ENCODE data around the gene PFDN6. TPM values are rescaled to one million over a fixed set of nuclear protein-coding genes. Genes with fewer than 3 reads are reported as not detected.

Gene PFDN6
- total RNA-seq, 1 donor from 2014 or later, result 69.7 TPM

DNA sequence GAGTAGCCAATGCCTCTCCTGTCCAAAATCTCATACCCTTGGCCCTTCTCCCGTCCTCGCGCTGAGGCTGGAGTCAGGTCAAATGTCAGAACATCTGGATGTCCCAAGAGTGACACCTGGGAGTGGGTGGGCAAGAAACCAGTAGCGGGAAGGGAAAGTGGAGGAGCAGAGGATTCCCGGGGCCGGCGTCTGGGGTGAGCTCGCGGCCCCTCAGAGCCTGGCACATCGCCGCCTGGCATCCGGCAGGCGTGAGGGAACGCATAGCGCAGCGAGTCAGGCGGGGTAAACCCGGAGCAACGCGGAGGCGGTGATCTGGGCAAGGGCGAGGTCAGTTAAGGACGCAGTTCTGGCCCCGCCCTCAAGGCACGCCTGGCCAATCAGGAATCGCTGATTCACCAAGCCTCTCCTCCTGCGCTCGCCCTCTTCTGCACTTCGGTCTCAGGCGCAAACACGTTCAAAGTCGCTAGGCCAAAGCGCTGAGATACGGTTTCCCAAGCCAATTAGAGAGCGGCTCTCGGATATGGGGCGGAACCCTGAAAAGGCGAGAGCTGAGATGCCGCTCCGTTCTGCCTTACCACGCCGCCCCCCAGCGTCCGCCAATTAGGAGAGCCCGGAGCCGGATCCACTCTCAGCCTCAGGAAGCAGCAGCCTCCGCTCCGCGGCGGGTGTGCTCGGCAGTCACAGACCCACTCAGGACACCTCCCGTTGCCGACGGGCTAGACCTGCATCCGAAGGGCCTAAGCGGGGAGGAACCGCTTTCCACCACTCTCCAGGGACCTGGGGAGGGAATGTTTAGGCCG, 40.3 kb upstream of the PFDN6 start:
- H3K4me1 Mint-ChIP-seq (ENCODE audit: low read depth, unreplicated experiment), result peaks cover 18% of the 10 kb centered on the region
- TF ChIP-seq, protein P1, sequence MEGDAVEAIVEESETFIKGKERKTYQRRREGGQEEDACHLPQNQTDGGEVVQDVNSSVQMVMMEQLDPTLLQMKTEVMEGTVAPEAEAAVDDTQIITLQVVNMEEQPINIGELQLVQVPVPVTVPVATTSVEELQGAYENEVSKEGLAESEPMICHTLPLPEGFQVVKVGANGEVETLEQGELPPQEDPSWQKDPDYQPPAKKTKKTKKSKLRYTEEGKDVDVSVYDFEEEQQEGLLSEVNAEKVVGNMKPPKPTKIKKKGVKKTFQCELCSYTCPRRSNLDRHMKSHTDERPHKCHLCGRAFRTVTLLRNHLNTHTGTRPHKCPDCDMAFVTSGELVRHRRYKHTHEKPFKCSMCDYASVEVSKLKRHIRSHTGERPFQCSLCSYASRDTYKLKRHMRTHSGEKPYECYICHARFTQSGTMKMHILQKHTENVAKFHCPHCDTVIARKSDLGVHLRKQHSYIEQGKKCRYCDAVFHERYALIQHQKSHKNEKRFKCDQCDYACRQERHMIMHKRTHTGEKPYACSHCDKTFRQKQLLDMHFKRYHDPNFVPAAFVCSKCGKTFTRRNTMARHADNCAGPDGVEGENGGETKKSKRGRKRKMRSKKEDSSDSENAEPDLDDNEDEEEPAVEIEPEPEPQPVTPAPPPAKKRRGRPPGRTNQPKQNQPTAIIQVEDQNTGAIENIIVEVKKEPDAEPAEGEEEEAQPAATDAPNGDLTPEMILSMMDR (IDR thresholded peaks at IDR 0.05; ENCODE audit: partially characterized antibody, unreplicated experiment), result no peak
- H3K4me3 Mint-ChIP-seq (ENCODE audit: unreplicated experiment), result peak overlapping the region; percentile 97
- H3K9me3 Mint-ChIP-seq (ENCODE audit: unreplicated experiment), result peaks cover 3% of the 10 kb centered on the region
- H3K36me3 Mint-ChIP-seq (ENCODE audit: unreplicated experiment), result no peaks in the 10 kb centered on the region
- H3K27me3 Mint-ChIP-seq (ENCODE audit: unreplicated experiment), result peaks cover 8% of the 10 kb centered on the region
- DNase-seq, result peak; percentile 96
- H3K27ac Mint-ChIP-seq (ENCODE audit: unreplicated experiment), result peak overlapping the region; percentile 84

DNA sequence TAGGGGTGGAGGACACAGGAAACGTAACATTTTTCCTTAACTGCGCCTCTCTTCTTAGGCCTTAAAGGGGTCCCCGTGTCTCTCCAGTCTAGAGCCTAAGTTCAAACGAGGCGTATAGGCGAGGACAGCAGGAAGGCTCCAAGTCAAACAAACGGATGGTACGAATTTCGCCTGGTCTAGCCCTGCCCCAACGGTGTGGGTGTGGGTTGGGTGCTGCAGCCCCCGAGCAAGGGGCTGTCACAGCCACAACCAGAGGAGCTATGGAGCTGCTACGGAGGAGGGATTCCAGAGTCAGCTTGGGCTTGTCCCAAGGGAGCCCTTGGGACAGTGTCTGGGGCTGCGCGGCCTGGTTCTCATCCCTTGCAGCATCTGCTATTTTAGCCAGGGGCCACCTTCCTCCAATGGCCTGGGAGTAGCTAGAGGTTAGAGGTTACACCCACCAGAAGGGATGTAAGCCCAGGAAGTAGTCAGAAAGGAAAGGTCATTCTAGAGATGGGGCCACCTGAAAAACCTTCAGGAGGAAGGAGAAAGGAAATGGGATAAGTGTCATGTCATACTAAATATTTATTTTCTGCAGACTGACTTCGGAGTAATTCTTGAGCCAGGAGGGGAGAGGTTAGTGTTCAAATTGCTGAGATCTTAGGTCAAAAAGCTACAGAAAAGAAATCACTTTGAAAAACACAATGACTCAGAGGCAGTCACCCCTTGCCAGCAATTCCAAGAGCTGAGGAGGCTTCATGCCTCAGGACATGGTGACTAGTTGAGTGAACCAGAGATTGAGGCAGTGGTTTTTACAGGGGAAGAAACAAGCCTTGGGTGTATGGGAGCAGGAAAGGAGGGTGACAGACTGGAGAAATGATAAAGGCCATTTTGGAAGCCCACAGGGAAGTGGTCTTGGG, 39.4 kb upstream of the PFDN6 start:
- TF ChIP-seq, protein P1 (IDR thresholded peaks at IDR 0.05; ENCODE audit: partially characterized antibody, unreplicated experiment), result no peak
- no peaks in the 10 kb centered on the region for H3K36me3 Mint-ChIP-seq (ENCODE audit: unreplicated experiment)
- peak overlapping the region; percentile 84 for H3K27ac Mint-ChIP-seq (ENCODE audit: unreplicated experiment)
- DNase-seq, result peak; percentile 65
- peaks cover 3% of the 10 kb centered on the region for H3K9me3 Mint-ChIP-seq (ENCODE audit: unreplicated experiment)
- peak overlapping the region; percentile 97 for H3K4me3 Mint-ChIP-seq (ENCODE audit: unreplicated experiment)
- peaks cover 18% of the 10 kb centered on the region for H3K4me1 Mint-ChIP-seq (ENCODE audit: low read depth, unreplicated experiment)
- peaks cover 8% of the 10 kb centered on the region for H3K27me3 Mint-ChIP-seq (ENCODE audit: unreplicated experiment)

DNA sequence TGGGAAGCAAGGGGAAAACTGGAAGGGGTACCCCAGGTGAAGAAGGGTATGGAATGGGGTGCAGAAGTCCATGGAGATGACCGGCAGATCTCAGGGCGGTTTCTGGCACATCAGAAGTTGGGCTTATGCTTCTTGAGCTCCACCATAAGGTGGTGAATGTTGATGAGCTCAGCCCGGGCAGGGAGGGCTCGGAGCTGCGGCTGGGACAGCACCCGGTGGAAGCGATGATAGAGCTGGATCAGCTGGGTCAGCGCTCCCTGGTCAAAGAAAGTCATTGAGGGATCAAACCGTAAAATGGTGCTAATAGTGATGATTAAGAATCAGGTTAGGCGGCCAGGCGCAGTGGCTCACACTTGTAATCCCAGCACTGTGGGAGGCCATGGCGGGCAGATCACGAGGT, 38.7 kb upstream of the PFDN6 start:
- no peak for DNase-seq
- H3K9me3 Mint-ChIP-seq (ENCODE audit: unreplicated experiment), result peaks cover 3% of the 10 kb centered on the region
- peak overlapping the region; percentile 84 for H3K27ac Mint-ChIP-seq (ENCODE audit: unreplicated experiment)
- peaks cover 8% of the 10 kb centered on the region for H3K27me3 Mint-ChIP-seq (ENCODE audit: unreplicated experiment)
- TF ChIP-seq, protein P1 (IDR thresholded peaks at IDR 0.05; ENCODE audit: partially characterized antibody, unreplicated experiment), result no peak
- peaks cover 18% of the 10 kb centered on the region for H3K4me1 Mint-ChIP-seq (ENCODE audit: low read depth, unreplicated experiment)
- no peaks in the 10 kb centered on the region for H3K36me3 Mint-ChIP-seq (ENCODE audit: unreplicated experiment)
- H3K4me3 Mint-ChIP-seq (ENCODE audit: unreplicated experiment), result peak overlapping the region; percentile 97

DNA sequence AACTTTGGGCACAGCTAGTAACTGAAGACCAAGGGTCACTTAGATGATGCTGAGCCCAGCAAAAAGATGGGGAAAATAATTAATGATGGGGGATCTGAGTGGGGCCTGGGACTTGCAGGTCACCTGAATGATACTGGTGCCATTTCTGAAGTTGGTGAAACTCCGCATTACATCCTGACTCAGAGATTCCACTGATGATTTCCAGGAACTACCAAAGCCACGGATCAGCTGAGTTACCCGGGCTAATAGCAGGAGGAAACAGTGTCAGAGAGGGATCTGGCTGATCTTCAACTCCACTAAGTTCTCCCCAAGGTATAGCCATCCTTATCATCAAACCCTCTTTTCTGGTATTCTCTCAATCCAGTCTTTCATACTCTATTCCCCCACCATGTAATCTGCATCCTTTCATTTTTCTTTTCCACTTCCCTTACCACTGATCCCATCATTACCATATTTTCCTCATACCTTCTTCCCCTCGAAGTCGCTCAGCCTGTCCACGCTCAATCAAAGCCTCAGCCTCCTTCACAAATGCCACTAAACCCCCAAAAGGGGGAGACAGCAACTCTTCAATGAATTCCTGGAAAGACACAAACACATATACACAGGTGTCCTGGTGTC, 37.9 kb upstream of the PFDN6 start:
- no peak for DNase-seq
- H3K4me1 Mint-ChIP-seq (ENCODE audit: low read depth, unreplicated experiment), result peaks cover 18% of the 10 kb centered on the region
- H3K27me3 Mint-ChIP-seq (ENCODE audit: unreplicated experiment), result peaks cover 8% of the 10 kb centered on the region
- H3K27ac Mint-ChIP-seq (ENCODE audit: unreplicated experiment), result peak overlapping the region; percentile 7
- peak overlapping the region; percentile 62 for H3K4me3 Mint-ChIP-seq (ENCODE audit: unreplicated experiment)
- H3K9me3 Mint-ChIP-seq (ENCODE audit: unreplicated experiment), result peaks cover 3% of the 10 kb centered on the region
- TF ChIP-seq, protein P1 (IDR thresholded peaks at IDR 0.05; ENCODE audit: partially characterized antibody, unreplicated experiment), result no peak
- no peaks in the 10 kb centered on the region for H3K36me3 Mint-ChIP-seq (ENCODE audit: unreplicated experiment)
